DOHH2 (cell line): ENCODE results near the gene COL5A3.

Experiments
- H3F3A ChIP-seq: fragments of 200-600 bp; sonication (generic), shearing (Covaris generic); 2 replicates; pipeline ENCODE4 v1.6.0; 2016; ENCODE audit warnings: antibody characterized with exemption, mild to moderate bottlenecking; ENCODE audit not compliant: control insufficient read depth, insufficient read depth
- H3K27ac ChIP-seq: fragments of 200-600 bp; sonication (generic); 2 replicates; pipeline ENCODE4 v1.5.1; 2014; ENCODE audit warnings: low read depth, mild to moderate bottlenecking, low read length, moderate library complexity
- H3K27me3 ChIP-seq: fragments of 200-600 bp; sonication (generic); 2 replicates; pipeline ENCODE4 v1.6.1; 2014; ENCODE audit warnings: mild to moderate bottlenecking, low read length, mixed read lengths; ENCODE audit not compliant: control insufficient read depth
- H3K36me3 ChIP-seq: fragments of 200-600 bp; sonication (generic); 2 replicates; pipeline ENCODE4 v1.6.1; 2014; ENCODE audit warnings: mild to moderate bottlenecking, low read length, moderate library complexity, mixed read lengths; ENCODE audit not compliant: control insufficient read depth
- H3K4me1 ChIP-seq: fragments of 200-600 bp; sonication (generic); 2 replicates; pipeline ENCODE4 v1.6.1; 2014; ENCODE audit warnings: mild to moderate bottlenecking, low read length, mixed read lengths; ENCODE audit not compliant: control insufficient read depth
- H3K4me2 ChIP-seq: fragments of 200-600 bp; sonication (generic); 2 replicates; pipeline ENCODE4 v1.6.0; 2014; ENCODE audit warnings: mild to moderate bottlenecking, low read length, moderate library complexity
- H3K4me3 ChIP-seq: fragments of 200-600 bp; sonication (generic); 2 replicates; pipeline ENCODE4 v1.5.1; 2014; ENCODE audit warnings: mild to moderate bottlenecking, low read length, mixed read lengths
- H3K79me2 ChIP-seq: fragments of 200-600 bp; sonication (generic); 2 replicates; pipeline ENCODE4 v1.6.1; 2014; ENCODE audit warnings: mild to moderate bottlenecking, low read length, mixed read lengths; ENCODE audit not compliant: control insufficient read depth
- H3K9me2 ChIP-seq: fragments of 200-600 bp; sonication (generic); replicated peaks from 2 replicates; pipeline ENCODE4 v1.6.1; 2014; ENCODE audit warnings: mild to moderate bottlenecking, low read length, mixed read lengths; ENCODE audit not compliant: control insufficient read depth
- H3K9me3 ChIP-seq: fragments of 200-600 bp; sonication (generic); 2 replicates; pipeline ENCODE4 v1.6.1; 2014; ENCODE audit warnings: antibody characterized with exemption, low read length, mixed read lengths; ENCODE audit not compliant: control insufficient read depth, insufficient read depth
- H4K20me1 ChIP-seq: fragments of 200-600 bp; sonication (generic); 2 replicates; pipeline ENCODE4 v1.6.0; 2014; ENCODE audit warnings: low read depth, mild to moderate bottlenecking, antibody characterized with exemption, low read length, moderate library complexity; ENCODE audit not compliant: control insufficient read depth, insufficient read depth
- CTCF ChIP-seq: fragments of 200-600 bp; sonication (generic); IDR thresholded peaks from one replicate; pipeline ENCODE4 v1.5.1; 2014; ENCODE audit warnings: antibody characterized with exemption, mild to moderate bottlenecking, low read depth, low read length; ENCODE audit not compliant: poor library complexity, severe bottlenecking
- EZH2phosphoT487 ChIP-seq: fragments of 200-600 bp; sonication (generic); IDR thresholded peaks from 2 replicates; pipeline ENCODE4 v1.6.1; 2017; ENCODE audit warnings: borderline replicate concordance, mild to moderate bottlenecking, antibody characterized with exemption, low read length, moderate library complexity, mixed read lengths

COL5A3 gene

GRCh38 chr19:10003271-10003670 is 7.0 kb downstream of the COL5A3 start:
- H3F3A ChIP-seq: no peaks in the 10 kb centered on the region
- H3K4me3 ChIP-seq: no peak overlapping the region
- no peaks in the 10 kb centered on the region for H3K36me3 ChIP-seq
- H3K79me2 ChIP-seq: no peaks in the 10 kb centered on the region
- H3K27ac ChIP-seq: no peak overlapping the region
- H3K4me2 ChIP-seq: no peak overlapping the region
- H3K27me3 ChIP-seq: peaks cover 2% of the 10 kb centered on the region; the same call in 1 of the 2 replicates
- H4K20me1 ChIP-seq: no peaks in the 10 kb centered on the region
- H3K9me2 ChIP-seq: no peaks in the 10 kb centered on the region
- no peaks in the 10 kb centered on the region for H3K9me3 ChIP-seq
- TF ChIP-seq CTCF (no peak), EZH2phosphoT487 (no peak)
- peaks cover 5% of the 10 kb centered on the region for H3K4me1 ChIP-seq

GRCh38 chr19:10001899-10002298 is 8.4 kb downstream of the COL5A3 start:
- Histone ChIP-seq H3K27me3 (no peaks in the 10 kb centered on the region; the same call in 1 of the 2 replicates), H3K79me2 (no peaks in the 10 kb centered on the region), H3K27ac (no peak overlapping the region), H3F3A (no peaks in the 10 kb centered on the region), H3K4me1 (peaks cover 5% of the 10 kb centered on the region), H3K9me3 (no peaks in the 10 kb centered on the region), H3K9me2 (no peaks in the 10 kb centered on the region), H3K4me2 (no peak overlapping the region), H3K4me3 (no peak overlapping the region), H3K36me3 (no peaks in the 10 kb centered on the region), H4K20me1 (no peaks in the 10 kb centered on the region)
- no peak for TF ChIP-seq EZH2phosphoT487
- peak; percentile 50 for TF ChIP-seq CTCF

- H4K20me1 ChIP-seq: no peaks in the 10 kb centered on the region
- H3K4me1 ChIP-seq: peaks cover 5% of the 10 kb centered on the region
- no peaks in the 10 kb centered on the region for H3F3A ChIP-seq
- H3K79me2 ChIP-seq: no peaks in the 10 kb centered on the region
- H3K9me3 ChIP-seq: no peaks in the 10 kb centered on the region
- TF ChIP-seq CTCF: peak; percentile 75
- no peak for TF ChIP-seq EZH2phosphoT487
- H3K4me3 ChIP-seq: no peak overlapping the region
- H3K27ac ChIP-seq: no peak overlapping the region
- no peaks in the 10 kb centered on the region; the same call in 1 of the 2 replicates for H3K27me3 ChIP-seq
- H3K4me2 ChIP-seq: no peak overlapping the region
- H3K9me2 ChIP-seq: no peaks in the 10 kb centered on the region
- no peaks in the 10 kb centered on the region for H3K36me3 ChIP-seq
These were observed 10.0 kb downstream of the COL5A3 start for GRCh38 chr19:10000171-10000826.
